ENCODE results near the gene ZYX.

The ZYX gene

DNA sequence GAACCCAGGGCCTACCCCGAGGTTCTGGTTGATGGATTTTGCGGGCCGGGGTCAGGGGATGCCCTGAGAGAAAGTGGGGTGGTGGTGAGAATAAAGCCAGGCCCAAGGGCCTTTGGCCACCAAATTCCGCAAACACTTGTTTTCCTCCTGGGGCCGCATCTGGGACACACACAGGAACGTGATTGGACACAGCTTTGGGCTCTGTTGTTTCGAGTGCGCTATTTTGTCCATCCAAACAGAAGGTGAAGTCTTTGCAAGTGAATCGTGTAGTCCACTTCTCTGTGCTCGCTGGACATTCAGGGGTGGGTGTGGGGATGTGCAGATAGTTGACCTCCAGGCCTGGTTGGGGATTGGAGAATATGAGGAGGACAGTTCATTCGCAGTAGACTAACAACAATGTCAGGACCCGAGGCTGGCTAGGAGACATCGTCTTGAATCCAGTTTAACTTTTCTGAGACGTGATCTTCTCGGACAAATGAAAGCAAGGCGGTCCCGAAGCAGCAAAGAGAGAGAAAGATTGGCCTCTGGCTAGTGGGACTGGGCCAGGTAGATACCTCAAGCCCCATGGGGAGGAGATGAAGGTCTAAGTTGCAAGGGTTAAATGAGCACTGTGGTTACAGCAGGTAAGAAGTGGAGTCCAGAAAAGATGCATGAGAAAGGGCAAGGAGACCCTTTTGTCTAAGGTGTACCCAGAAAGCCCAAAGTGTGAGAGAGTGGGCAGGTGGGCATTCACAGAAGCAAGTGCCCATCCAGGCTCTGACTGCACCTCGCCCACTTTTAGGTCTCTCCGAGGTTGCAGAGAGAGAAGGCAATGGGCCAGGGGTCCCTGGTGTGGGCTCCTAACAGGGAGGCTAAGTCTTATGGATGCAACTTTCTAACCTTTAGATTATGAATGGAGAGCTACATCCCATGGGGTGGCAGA, 17.9 kb upstream of the ZYX start:
- no peak for DNase-seq

DNA sequence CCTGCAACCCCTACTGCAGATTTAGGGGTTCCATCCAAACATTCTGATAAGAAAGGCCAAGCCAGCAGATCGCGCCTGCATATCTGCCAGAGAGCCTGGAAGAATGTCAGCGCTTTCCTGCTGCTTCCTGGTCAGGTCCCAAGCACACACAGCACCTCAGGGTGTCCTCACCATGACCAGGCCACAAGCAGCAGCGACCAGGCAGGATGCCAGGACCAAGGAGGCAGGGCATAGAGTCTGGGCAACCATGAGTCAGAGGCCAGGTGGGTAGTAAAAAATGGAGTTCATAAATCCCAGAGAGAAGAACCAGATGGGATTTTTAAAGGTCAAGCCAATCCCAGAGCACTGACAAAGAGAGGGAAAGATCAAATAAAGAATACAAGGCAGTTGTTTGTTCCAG, 13.2 kb upstream of the ZYX start:
- no peak for DNase-seq

DNA sequence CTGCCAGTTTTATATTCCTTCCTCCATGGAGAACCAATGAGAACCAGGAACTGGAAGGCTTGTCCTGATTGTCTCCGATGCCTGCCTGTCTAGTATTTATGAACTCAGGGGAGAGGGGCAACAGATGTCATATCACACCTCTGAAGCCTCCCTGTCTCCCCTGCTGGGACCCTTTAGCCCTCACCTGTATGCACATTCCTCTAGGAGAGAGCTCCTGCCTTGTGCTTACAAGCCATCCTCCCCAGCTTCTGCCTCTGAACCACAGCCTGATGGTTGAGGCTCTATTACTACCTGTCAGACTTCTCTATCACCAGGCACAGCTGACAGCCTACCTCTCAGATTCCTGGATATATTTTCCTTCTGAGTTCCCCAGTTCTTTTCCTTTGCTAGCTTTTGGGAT, 12.8 kb upstream of the ZYX start:
- no peak for DNase-seq

DNA sequence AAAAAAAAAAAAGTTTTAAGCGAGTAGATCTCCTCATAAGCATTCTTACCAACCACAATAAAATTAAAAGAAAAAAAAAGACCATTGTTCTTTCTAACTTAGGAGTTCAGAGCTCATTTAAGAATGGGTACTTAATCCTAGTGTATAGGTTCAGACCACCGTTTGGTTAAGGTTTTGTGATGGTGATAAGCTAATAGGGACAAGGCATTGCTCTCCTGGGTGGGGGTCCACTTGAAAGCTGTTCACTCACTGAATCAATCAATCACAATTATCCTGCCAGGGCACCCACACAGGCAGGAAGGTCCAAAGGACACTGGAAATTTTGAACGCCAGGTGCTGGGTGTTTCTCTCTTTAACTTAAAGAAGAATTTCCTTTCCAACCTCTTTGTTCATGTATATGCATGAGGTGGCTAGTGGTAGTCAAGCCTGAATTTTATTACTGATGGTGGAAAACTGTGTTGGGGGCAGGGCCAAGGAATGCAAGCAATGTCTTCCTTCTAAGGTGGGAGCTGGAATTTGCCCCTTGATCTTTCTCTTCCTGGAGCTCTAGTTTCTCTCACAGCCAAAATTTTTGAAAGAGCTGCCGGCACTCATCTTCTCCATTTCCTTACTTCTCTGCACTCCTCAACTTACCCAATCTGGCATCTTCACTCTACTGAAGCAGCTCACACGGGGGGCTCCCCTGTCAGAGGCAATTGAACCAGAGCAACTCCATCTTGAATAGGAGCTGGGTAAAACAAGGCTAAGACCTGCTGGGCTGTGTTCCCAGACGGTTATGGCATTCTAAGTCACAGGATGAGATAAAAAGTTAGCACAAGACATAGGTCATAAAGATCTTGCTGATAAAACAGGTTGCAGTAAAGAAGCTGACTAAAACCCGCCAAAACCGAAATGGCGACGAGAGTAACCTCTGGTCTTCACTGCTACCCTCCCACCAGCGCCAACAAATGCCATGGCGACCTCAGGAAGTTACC, 11.2 kb upstream of the ZYX start:
- no peak for DNase-seq

DNA sequence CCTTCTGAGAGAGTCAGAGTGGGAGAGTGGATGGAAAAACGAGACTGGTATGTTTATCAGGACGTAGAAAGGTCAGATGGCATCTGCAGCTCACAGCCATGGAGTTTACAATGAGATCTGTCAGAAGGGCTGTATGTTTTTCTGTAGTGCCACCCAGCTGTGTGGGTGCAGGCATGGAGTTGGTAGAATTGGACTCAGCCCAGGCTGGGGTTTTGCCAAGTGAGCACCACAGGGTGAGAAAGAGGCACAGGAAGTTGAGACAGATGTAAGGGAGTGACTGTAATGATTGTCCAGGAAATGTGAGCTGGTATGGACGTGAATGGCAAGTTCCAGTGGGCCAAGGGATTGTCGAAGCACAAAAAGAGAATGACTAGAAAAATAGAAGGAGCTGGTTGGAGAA, 9.1 kb upstream of the ZYX start:
- no peak for DNase-seq

GRCh38 chr7:143373255-143373794, 7.8 kb upstream of the ZYX start:
- no peak for DNase-seq

GRCh38 chr7:143374561-143374960, 6.6 kb upstream of the ZYX start:
- DNase-seq: no peak

DNA sequence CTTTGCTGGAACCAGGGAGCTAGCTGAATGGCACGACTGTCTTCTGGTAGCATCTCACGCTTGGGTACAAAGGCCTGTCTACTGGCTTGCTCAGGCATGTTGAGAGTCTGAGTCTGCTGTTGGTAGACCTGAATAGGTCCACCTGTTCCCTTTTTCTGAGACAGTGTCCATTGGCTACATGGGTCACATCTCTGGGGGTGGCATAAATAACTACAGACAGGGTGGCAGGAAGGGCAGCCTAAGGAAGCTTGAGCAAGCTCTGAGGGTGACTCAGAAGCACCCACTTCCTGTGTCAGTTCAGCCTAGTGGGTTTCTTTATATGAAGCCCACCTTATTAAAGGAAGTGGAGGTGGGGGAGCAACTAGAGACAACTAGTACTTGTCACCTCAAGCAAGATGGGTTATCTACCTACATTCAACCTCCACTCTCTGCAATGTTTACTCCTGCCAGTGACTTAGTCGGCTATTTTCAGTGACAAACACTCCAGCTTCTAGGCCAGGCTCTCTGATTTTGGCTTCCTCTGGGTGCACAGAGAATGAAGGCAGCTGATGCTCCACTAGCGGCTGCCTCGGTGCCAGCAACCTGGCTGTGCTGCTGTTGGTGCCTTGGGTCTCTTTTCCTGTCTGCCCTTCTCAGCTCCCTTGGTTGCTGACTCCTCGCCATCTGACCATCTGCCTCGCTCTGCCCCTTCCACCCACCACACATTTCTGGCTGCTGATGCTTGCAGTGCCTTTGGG, 5.7 kb upstream of the ZYX start:
- no peak for DNase-seq

- no peak for DNase-seq
These were observed 4.7 kb upstream of the ZYX start for GRCh38 chr7:143376396-143376795.

GRCh38 chr7:143379611-143380259, 1.4 kb upstream of the ZYX start:
- DNase-seq: no peak

DNA sequence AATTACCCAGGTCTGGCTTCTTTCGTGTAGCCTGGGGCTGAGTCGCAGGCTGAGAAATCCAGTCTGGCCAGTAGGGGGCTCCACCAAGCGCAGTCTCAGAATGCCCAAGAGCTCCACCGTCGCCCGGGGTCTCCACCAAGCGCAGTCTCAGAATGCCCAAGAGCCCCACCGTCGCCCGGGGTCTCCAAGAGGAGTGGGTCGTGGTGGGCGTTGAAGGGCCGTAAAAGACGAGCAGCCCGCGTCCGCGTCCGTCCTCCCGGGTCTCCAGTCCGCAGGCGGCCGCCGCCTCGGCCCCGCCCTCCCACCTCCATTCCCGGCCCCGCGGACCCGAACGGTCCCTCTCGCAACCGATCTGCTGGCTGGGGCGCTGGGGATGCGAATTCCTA, 892 bp upstream of the ZYX start:
- peak; percentile 33 for DNase-seq

DNA sequence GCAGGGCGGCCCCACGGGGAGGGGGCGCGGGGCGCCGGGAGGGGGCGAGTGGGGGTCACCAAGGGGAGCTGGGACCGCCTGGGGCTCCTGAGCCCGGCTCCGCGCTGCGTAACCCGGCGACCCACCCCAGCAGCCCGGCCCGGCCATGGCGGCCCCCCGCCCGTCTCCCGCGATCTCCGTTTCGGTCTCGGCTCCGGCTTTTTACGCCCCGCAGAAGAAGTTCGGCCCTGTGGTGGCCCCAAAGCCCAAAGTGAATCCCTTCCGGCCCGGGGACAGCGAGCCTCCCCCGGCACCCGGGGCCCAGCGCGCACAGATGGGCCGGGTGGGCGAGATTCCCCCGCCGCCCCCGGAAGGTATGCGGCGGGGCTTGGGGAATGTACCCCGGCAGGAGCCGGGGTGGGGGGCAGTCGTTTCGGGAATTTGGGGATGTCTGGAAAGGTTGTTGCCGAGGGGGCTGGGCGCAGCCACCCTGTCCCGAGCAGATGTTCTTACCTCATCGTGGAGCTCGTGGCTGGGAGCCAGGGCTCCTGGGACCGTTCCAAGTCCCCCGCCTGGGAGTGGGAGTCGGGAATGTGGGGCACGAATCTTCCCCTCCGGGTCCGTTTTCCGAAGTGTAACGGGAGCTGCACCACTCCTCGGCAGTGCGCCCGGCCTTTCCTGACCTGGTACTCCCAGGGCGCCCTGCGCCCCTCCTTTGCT, 431 bp downstream of the ZYX start:
- no peak for DNase-seq

DNA sequence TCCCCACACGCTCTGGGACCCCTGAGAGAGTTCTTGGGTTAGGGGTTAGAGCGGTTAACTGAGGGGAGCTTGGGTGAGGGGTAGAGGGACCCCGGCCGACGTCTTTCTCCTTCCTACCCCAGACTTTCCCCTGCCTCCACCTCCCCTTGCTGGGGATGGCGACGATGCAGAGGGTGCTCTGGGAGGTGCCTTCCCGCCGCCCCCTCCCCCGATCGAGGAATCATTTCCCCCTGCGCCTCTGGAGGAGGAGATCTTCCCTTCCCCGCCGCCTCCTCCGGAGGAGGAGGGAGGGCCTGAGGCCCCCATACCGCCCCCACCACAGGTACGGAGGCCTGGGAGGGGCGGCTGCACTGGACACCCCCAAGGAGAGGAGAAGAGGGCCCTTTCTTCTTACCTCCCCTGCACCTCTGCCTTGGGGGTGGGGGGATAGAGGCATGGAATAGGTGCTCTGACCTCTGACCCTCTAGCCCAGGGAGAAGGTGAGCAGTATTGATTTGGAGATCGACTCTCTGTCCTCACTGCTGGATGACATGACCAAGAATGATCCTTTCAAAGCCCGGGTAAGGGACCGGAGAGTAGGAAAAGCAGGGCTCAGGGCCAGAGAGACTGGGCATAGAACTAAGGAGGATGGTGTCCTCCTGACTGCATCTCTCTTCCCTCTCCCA, 1.1 kb downstream of the ZYX start:
- DNase-seq: no peak

DNA sequence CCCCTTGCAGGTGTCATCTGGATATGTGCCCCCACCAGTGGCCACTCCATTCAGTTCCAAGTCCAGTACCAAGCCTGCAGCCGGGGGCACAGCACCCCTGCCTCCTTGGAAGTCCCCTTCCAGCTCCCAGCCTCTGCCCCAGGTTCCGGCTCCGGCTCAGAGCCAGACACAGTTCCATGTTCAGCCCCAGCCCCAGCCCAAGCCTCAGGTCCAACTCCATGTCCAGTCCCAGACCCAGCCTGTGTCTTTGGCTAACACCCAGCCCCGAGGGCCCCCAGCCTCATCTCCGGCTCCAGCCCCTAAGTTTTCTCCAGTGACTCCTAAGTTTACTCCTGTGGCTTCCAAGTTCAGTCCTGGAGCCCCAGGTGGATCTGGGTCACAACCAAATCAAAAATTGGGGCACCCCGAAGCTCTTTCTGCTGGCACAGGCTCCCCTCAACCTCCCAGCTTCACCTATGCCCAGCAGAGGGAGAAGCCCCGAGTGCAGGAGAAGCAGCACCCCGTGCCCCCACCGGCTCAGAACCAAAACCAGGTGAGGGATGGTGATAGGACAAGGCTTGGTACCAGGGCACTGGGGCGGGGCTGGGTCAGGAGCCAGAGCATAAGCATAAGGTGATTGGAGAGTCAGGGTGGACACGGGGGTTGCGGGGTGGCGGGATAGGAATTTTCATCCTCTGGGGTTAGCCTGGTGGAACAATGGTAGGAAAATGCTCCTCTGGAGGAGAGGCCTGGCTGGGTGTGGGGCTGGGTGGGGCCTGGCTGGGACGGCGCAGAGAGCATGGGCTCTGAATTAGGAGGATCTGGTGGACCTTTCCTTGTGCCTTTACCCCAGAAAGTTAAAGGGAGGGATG, 1.9 kb downstream of the ZYX start:
- no peak for DNase-seq

DNA sequence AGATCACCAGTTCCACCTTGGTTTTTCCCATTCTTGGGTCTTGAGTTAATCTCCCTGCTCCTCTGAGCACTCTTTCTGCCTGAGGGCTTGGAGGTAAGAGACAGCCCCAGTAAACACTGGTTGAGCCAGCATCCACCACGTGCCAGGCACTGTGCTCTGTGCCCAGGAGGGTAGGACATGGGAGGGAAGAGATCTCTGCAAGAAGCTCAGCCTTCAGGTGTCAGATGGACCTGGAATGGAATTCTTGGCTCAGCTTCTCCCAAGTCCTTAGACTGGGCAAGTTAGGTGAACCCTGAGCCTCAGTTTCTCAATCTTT, 2.5 kb downstream of the ZYX start:
- DNase-seq: no peak

GRCh38 chr7:143384148-143384547, 3.0 kb downstream of the ZYX start:
- DNase-seq: no peak

GRCh38 chr7:143384661-143385631, 3.8 kb downstream of the ZYX start:
- DNase-seq: no peak

DNA sequence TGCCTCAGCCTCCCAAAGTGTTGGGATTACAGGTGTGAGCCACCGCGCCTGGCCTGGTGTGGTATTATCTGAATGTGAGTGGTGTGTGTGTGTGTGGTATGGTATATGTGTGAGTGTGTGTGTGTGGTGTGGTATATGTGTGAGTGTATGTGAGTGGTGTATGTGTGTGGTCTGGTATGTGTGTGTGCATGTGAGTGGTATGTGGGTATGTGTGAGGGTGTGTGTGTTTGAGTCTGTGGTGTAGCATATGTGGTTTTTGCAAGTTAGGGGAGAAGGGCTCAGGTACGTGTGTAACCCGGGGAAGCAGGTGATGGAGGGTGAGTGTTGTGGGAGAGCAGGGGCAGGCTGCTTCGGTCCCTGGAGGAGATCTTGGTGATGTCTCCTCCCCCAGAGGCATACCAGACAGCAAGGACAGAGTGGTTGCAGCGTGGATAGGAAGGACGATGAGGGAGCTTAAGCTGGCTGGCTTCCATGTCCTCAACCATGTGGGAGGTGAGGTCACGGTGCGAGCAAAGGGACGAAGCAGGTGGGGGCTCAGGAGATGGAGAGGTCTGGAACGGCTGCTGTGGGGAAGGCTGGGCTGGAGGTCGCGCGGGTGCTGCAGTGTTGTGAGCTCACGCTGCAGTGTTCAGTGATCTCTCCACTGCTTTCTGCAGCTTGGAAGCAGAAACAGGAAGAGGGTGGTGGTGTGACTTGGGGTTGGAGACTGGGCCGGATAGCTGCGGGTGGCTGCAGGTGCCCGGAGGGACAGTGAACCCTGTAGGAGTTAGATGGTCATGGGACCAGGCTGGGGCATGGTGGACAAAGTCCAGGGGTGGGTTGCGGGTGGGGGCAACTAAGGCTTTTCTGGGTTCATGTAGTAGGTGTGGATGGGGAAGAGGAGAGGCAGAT, 5.0 kb downstream of the ZYX start:
- no peak for DNase-seq
